Loucy (cell line): Measurements from ENCODE around the gene NAGLU.

Source experiments
- H2AFZ ChIP-seq: fragments of 200-600 bp; sonication (generic); 2 replicates; pipeline ENCODE4 v1.6.0; 2016; ENCODE audit warnings: antibody characterized with exemption, mild to moderate bottlenecking, low read length, moderate library complexity
- H3F3A ChIP-seq: fragments of 200-600 bp; 2 replicates; pipeline ENCODE4 v1.6.0; 2016; ENCODE audit warnings: antibody characterized with exemption, low read depth, mild to moderate bottlenecking
- H3K27me3 ChIP-seq: fragments of 200-600 bp; sonication (generic); 2 replicates; pipeline ENCODE4 v1.6.1; 2014; ENCODE audit warnings: low read length, mild to moderate bottlenecking; ENCODE audit not compliant: insufficient read depth, poor library complexity, severe bottlenecking
- H3K36me3 ChIP-seq: fragments of 200-600 bp; sonication (generic); 2 replicates; pipeline ENCODE4 v1.6.1; 2016; ENCODE audit warnings: low read length; ENCODE audit not compliant: insufficient read depth
- H3K4me1 ChIP-seq: fragments of 200-600 bp; sonication (generic); 2 replicates; pipeline ENCODE4 v1.5.1; 2014; ENCODE audit warnings: low read length, mild to moderate bottlenecking; ENCODE audit not compliant: insufficient read depth, poor library complexity, severe bottlenecking
- H3K4me2 ChIP-seq: fragments of 200-600 bp; sonication (generic); 2 replicates; pipeline ENCODE4 v1.6.0; 2014; ENCODE audit warnings: antibody characterized with exemption, low read length, low read depth, mild to moderate bottlenecking; ENCODE audit not compliant: poor library complexity, severe bottlenecking
- H3K4me3 ChIP-seq: fragments of 200-600 bp; sonication (generic); 2 replicates; pipeline ENCODE4 v1.5.1; 2014; ENCODE audit warnings: low read length, mild to moderate bottlenecking, mixed read lengths; ENCODE audit not compliant: poor library complexity, severe bottlenecking
- H3K79me2 ChIP-seq: fragments of 200-600 bp; sonication (generic); 2 replicates; pipeline ENCODE4 v1.6.1; 2014; ENCODE audit warnings: low read length; ENCODE audit not compliant: insufficient read depth
- H3K9ac ChIP-seq: fragments of 200-600 bp; sonication (generic); 2 replicates; pipeline ENCODE4 v1.6.0; 2014; ENCODE audit warnings: mild to moderate bottlenecking, low read depth, low read length, moderate library complexity; ENCODE audit not compliant: poor library complexity, severe bottlenecking
- H3K9me2 ChIP-seq: fragments of 200-600 bp; sonication (generic); replicated peaks from 2 replicates; pipeline ENCODE4 v1.6.1; 2016; ENCODE audit warnings: low read depth, low read length, mixed read lengths
- H3K9me3 ChIP-seq: fragments of 200-600 bp; sonication (generic); 2 replicates; pipeline ENCODE4 v1.6.1; 2014; ENCODE audit warnings: mild to moderate bottlenecking, antibody characterized with exemption, low read length, low read depth; ENCODE audit not compliant: insufficient read depth
- H4K20me1 ChIP-seq: fragments of 200-600 bp; sonication (generic); 2 replicates; pipeline ENCODE4 v1.6.0; 2014; ENCODE audit warnings: antibody characterized with exemption, low read length, mild to moderate bottlenecking; ENCODE audit not compliant: insufficient read depth, poor library complexity, severe bottlenecking
- EZH2phosphoT487 ChIP-seq: fragments of 200-600 bp; IDR thresholded peaks from 2 replicates; pipeline ENCODE4 v1.6.1; 2018; ENCODE audit warnings: antibody characterized with exemption, mild to moderate bottlenecking, moderate library complexity, borderline replicate concordance
- TF ChIP-seq, protein P1 (sequence below): fragments of 200-600 bp; sonication (generic); conservative IDR thresholded peaks from 2 replicates; pipeline ENCODE4 v1.5.1; 2014; ENCODE audit warnings: mild to moderate bottlenecking, antibody characterized with exemption, low read length

The NAGLU gene

DNA sequence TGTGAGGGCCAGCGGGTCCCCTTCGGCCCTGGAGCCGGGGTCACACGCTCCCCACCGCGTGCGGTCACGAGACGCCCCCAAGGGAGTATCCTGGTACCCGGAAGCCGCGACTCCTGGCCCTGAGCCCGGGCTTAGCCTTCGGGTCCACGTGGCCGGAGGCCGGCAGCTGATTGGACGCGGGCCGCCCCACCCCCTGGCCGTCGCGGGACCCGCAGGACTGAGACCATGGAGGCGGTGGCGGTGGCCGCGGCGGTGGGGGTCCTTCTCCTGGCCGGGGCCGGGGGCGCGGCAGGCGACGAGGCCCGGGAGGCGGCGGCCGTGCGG is at the start of gene NAGLU:
TSS of gene NAGLU (plus strand) at position 194 of the 324 bp plus-strand sequence. CDS start at position 226, 32 bp downstream.
- Histone ChIP-seq H3K4me3 (peak within 1 kb of the TSS; percentile 84), H3K79me2 (peaks cover 41% of the 10 kb centered on the region), H3K9ac (peak within 1 kb of the TSS; percentile 91), H2AFZ (peak within 1 kb of the TSS; percentile 44), H3K27me3 (no peaks in the 10 kb centered on the region), H3K9me3 (no peaks in the 10 kb centered on the region), H3K36me3 (no peaks in the 10 kb centered on the region), H3F3A (peaks cover 6% of the 10 kb centered on the region; the same call in 1 of the 2 replicates), H4K20me1 (peaks cover 8% of the 10 kb centered on the region), H3K4me1 (peaks cover 40% of the 10 kb centered on the region), H3K4me2 (peak within 1 kb of the TSS; percentile 96), H3K9me2 (no peaks in the 10 kb centered on the region)
- TF ChIP-seq, protein P1, sequence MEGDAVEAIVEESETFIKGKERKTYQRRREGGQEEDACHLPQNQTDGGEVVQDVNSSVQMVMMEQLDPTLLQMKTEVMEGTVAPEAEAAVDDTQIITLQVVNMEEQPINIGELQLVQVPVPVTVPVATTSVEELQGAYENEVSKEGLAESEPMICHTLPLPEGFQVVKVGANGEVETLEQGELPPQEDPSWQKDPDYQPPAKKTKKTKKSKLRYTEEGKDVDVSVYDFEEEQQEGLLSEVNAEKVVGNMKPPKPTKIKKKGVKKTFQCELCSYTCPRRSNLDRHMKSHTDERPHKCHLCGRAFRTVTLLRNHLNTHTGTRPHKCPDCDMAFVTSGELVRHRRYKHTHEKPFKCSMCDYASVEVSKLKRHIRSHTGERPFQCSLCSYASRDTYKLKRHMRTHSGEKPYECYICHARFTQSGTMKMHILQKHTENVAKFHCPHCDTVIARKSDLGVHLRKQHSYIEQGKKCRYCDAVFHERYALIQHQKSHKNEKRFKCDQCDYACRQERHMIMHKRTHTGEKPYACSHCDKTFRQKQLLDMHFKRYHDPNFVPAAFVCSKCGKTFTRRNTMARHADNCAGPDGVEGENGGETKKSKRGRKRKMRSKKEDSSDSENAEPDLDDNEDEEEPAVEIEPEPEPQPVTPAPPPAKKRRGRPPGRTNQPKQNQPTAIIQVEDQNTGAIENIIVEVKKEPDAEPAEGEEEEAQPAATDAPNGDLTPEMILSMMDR, result no peak
- no peak for TF ChIP-seq EZH2phosphoT487

DNA sequence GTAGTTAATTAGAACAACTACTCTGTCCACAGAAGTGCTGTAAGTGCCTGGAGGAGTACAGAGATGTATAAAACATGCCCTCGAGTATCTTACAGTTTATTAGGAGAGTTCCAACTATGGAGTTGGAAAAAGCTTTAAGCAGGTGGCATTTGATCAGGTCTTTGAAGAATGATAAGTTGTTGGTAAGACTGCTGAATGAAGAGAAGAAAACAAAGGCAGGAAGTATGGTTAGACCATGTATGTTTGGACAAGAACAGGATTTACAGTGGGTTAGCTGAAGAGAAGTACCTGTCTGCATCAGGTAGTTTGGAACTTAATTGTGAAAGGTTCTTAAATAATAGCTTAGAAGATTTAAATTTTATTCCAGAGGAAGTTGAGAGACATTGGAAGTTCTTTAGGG is 48.0 kb upstream of the NAGLU start:
- Histone ChIP-seq H3K9me3 (no peaks in the 10 kb centered on the region), H3K36me3 (0 out of 2 replicates have a peak, but pooled peaks cover 3% of the 10 kb centered on the region), H3K27me3 (no peaks in the 10 kb centered on the region), H3K79me2 (no peaks in the 10 kb centered on the region), H2AFZ (no peak overlapping the region), H3K4me3 (no peak overlapping the region), H3K4me2 (peak overlapping the region; percentile 1), H3K4me1 (peaks cover 18% of the 10 kb centered on the region), H3K9ac (no peak overlapping the region), H3K9me2 (no peaks in the 10 kb centered on the region), H3F3A (peaks cover 6% of the 10 kb centered on the region), H4K20me1 (no peaks in the 10 kb centered on the region)
- TF ChIP-seq, protein P1, result no peak
- TF ChIP-seq EZH2phosphoT487, result no peak

DNA sequence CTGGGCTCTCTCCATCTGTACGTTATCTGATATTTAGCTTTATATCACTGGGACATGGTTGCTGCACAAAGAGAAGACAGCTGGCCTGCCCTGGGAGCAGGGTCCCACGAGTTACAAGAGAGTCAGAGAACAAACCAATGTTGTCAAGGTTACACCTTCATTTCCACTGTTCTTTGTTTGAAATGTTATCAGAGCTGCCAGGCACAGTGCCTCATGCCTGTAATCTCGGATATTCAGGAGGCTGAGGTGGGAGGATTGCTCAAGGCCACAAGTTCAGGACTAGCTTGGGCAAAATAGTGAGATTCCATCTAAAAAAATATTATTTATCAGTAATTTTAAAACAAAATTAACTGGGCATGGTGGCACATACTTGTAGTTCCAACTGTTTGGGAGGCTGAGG is 42.7 kb upstream of the NAGLU start:
- H3K4me1 ChIP-seq, result peaks cover 37% of the 10 kb centered on the region
- H3F3A ChIP-seq, result 0 out of 2 replicates have a peak, but pooled peaks cover 4% of the 10 kb centered on the region
- H3K36me3 ChIP-seq, result no peaks in the 10 kb centered on the region
- H3K4me2 ChIP-seq, result no peak overlapping the region
- no peaks in the 10 kb centered on the region for H3K9me3 ChIP-seq
- H3K79me2 ChIP-seq, result no peaks in the 10 kb centered on the region
- no peaks in the 10 kb centered on the region for H3K9me2 ChIP-seq
- no peaks in the 10 kb centered on the region for H3K27me3 ChIP-seq
- no peak overlapping the region for H2AFZ ChIP-seq
- H3K4me3 ChIP-seq, result no peak overlapping the region
- no peaks in the 10 kb centered on the region for H4K20me1 ChIP-seq
- TF ChIP-seq EZH2phosphoT487, result no peak
- TF ChIP-seq, protein P1, result no peak
- H3K9ac ChIP-seq, result no peak overlapping the region
